Measurements from ENCODE around the gene RFX2. TPM values are rescaled to one million over a fixed set of nuclear protein-coding genes. Genes with fewer than 3 reads are reported as not detected.

Gene RFX2
- total RNA-seq, 1 donor from 2014 or later: 7.3 TPM

DNA sequence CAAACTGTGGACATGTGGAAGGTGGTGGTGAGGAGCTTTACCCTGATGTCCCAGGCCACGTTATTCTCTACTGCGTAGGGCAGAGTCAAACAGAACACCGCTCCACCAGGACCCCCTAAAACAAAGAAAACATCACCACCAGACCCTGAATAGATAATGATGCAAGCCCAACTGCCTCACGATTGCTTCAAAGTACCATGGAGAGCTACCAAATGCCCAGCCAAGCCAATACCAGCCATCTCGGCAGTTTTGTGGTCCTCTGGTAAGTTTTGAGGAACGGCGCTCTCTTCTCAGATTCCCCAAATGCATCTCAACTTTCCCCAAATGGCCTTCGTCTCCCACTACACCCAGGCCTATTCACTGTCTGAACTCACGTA, 138.0 kb downstream of the RFX2 start:
- Mint-ChIP-seq H3K27me3 (ENCODE audit: low read depth) (no peaks in the 10 kb centered on the region), H3K4me3 (no peak overlapping the region), H3K9me3 (no peaks in the 10 kb centered on the region), H3K36me3 (no peaks in the 10 kb centered on the region), H3K4me1 (peaks cover 43% of the 10 kb centered on the region), H3K27ac (no peak overlapping the region)
- TF ChIP-seq, protein P1, sequence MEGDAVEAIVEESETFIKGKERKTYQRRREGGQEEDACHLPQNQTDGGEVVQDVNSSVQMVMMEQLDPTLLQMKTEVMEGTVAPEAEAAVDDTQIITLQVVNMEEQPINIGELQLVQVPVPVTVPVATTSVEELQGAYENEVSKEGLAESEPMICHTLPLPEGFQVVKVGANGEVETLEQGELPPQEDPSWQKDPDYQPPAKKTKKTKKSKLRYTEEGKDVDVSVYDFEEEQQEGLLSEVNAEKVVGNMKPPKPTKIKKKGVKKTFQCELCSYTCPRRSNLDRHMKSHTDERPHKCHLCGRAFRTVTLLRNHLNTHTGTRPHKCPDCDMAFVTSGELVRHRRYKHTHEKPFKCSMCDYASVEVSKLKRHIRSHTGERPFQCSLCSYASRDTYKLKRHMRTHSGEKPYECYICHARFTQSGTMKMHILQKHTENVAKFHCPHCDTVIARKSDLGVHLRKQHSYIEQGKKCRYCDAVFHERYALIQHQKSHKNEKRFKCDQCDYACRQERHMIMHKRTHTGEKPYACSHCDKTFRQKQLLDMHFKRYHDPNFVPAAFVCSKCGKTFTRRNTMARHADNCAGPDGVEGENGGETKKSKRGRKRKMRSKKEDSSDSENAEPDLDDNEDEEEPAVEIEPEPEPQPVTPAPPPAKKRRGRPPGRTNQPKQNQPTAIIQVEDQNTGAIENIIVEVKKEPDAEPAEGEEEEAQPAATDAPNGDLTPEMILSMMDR (IDR thresholded peaks at IDR 0.05; ENCODE audit: unreplicated experiment): no peak
- DNase-seq (ENCODE audit: low spot score in 2 of 2, unreplicated experiment in 2 of 2): no peak

- Mint-ChIP-seq H3K27ac (no peak overlapping the region), H3K9me3 (no peaks in the 10 kb centered on the region), H3K27me3 (ENCODE audit: low read depth) (no peaks in the 10 kb centered on the region), H3K4me1 (peaks cover 44% of the 10 kb centered on the region), H3K36me3 (no peaks in the 10 kb centered on the region), H3K4me3 (no peak overlapping the region)
- no peak for DNase-seq (ENCODE audit: low spot score in 2 of 2, unreplicated experiment in 2 of 2)
- TF ChIP-seq, protein P1 (IDR thresholded peaks at IDR 0.05; ENCODE audit: unreplicated experiment): no peak
Observed at GRCh38 chr19:5971714-5972354, 138.5 kb downstream of the RFX2 start.

DNA sequence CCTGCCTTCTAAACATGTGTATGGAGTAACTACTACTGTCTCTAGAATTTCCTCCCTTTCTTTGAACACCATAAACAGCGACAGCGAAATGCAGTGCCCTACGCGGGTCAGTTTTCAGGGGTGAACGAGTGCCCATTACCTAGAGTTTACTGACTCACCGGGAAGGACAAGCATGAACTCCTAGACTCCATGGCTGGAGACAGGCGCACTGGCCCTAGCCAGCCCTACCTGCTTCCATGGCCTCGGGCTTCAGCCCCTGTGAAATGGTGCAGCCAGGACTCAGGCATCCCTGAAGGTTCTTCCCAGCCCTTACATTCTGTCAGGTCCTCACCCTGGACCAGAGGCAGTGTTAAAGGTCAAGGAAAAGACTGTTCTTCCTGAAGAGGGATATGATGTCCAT, 140.8 kb downstream of the RFX2 start:
- no peak overlapping the region for H3K27ac Mint-ChIP-seq

DNA sequence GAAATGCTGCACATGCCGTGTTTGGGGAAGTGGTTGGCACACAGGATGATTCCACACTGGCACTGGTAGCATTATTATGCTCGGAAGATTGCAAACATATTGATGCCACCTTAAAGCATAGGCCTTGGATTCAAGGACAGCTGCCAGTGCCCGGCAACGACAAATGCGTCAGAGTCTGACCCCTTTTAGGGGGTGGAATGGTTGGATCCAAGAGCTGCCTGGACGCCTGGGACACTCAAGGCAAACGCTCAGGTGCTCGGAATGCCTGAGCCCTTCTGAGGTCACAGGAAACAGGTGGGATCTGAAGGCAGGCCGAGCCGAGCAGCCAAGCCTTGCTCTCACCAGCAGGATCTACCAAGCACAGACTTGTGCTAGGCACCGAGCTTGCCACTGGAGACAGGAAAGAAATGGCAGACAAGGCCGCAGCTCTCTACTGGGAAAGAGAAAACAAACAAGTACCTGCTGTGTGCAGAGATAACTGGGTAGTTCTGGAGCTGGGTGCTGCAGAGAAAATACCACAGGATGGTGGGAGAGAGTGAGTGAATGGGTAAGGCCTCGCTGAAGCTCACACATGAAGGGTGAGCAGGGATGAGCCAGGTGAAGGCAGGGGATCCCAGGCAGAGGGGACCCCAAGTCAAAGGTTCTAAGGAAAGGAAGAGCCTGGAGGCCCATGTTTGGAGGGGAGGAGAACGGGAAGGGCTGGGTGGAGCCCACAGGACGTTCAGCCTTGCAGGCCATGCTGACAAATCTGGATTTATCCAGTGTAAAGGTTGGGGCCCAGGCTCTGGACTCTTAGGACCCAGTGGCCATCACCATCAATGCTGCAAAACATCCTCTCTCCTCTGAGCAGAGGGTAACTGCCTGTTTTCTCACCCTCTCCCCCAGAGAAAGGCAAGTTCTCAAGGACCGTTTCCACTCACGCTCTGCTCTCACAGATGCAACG, 141.6 kb downstream of the RFX2 start:
- Mint-ChIP-seq H3K9me3 (no peaks in the 10 kb centered on the region), H3K27me3 (ENCODE audit: low read depth) (no peaks in the 10 kb centered on the region), H3K4me1 (peaks cover 33% of the 10 kb centered on the region), H3K4me3 (no peak overlapping the region), H3K27ac (peak overlapping the region; percentile 92), H3K36me3 (no peaks in the 10 kb centered on the region)
- DNase-seq (ENCODE audit: low spot score in 2 of 2, unreplicated experiment in 2 of 2): no peak
- TF ChIP-seq, protein P1 (IDR thresholded peaks at IDR 0.05; ENCODE audit: unreplicated experiment): no peak

More for the DNA sequence above, 140.8 kb downstream of the RFX2 start:
- H3K27me3 Mint-ChIP-seq (ENCODE audit: low read depth): no peaks in the 10 kb centered on the region
- H3K36me3 Mint-ChIP-seq: no peaks in the 10 kb centered on the region
- no peaks in the 10 kb centered on the region for H3K9me3 Mint-ChIP-seq
- H3K4me3 Mint-ChIP-seq: no peak overlapping the region
- no peak for DNase-seq (ENCODE audit: low spot score in 2 of 2, unreplicated experiment in 2 of 2)
- TF ChIP-seq, protein P1 (IDR thresholded peaks at IDR 0.05; ENCODE audit: unreplicated experiment): no peak
- H3K4me1 Mint-ChIP-seq: peaks cover 37% of the 10 kb centered on the region

DNA sequence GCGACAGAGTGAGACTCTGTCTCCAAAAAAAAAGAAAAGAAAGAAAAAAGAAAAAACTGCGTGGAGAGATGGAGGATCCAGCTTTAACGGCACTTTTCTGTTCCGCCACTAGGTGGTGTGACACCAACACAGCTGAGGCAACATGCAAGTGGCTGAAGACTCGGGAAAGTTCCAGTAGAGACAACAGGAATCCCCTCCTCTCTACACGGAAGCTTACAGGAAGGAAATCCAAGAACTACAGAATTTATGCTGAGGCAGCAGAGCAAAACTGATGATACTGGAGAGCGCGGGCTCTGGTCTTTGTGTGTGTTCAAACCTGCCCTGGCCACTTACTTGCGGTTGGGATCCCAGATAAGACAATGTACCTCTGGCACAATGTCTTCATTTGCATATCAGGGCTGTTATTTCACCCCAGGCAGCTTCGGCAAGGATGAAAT, 142.3 kb downstream of the RFX2 start:
- TF ChIP-seq, protein P1 (IDR thresholded peaks at IDR 0.05; ENCODE audit: unreplicated experiment): peak; percentile 98
- Mint-ChIP-seq H3K27ac (peak overlapping the region; percentile 92), H3K9me3 (no peaks in the 10 kb centered on the region), H3K27me3 (ENCODE audit: low read depth) (no peaks in the 10 kb centered on the region), H3K36me3 (no peaks in the 10 kb centered on the region), H3K4me3 (no peak overlapping the region), H3K4me1 (peaks cover 33% of the 10 kb centered on the region)
- peak in 1 of 2 experiments; percentile 69 for DNase-seq (ENCODE audit: low spot score in 2 of 2, unreplicated experiment in 2 of 2)

All from mesothelial cell of epicardium (in vitro differentiated cells).